ENCODE data around the gene KCNQ4.

Gene KCNQ4

DNA sequence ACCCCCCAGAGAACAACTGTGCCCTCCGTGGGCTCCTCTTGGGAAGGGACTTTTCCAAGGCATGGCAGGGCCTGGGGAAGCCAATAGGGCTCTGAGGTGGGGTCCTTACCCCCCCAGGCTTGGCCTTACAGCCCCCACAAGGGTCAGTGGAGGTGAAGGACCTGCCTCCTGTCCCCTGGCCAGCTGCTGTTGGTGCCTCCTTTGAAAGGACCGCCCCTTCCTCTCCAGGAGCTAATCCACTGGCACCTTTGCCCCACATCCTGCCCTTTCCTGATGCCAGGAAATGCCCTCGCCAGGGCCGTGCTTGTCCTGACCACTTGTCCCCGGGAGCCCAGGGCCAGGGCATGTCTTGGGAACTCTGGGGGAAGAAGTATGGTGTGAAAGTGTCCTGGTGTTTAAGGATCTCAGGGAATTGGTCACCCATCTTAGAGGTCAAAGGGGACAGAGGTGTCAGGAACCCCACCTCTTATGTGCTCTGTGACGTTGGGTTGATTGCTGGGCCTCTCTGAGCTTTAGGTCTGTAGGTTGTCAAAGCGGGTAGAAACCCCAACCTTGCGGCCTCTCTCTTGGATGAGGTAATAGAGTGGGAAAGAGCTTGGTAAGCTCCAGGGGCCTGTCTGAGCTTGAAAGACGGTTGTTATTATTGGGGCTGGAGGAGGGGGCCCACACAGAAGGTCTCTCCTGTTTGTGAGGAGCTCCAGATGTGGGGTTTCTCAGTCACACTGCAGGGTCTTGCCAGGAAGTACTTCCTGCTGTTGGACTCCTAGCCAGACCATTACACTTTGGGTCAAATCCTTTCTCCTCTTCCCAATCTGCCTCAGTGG is 2.8 kb downstream of the KCNQ4 start:
- H3K36me3 ChIP-seq (ENCODE audit: insufficient read depth, insufficient read length, low read length): no peaks in the 10 kb centered on the region
- no peak for TF ChIP-seq SUZ12 (IDR thresholded peaks at IDR 0.05; ENCODE audit: extremely low read depth, insufficient read depth, insufficient read length)
- no peak for TF ChIP-seq YY1 (IDR thresholded peaks at IDR 0.05; ENCODE audit: insufficient read depth, insufficient read length)
- TF ChIP-seq ZNF274 (IDR thresholded peaks at IDR 0.05; ENCODE audit: low read depth, low read length): no peak
- DNase-seq (ENCODE audit: low read depth, low spot score): no peak
- H3K9me3 ChIP-seq (ENCODE audit: insufficient read depth, low read length): no peaks in the 10 kb centered on the region
- H3K27me3 ChIP-seq (ENCODE audit: insufficient read depth, insufficient read length): peaks cover 50% of the 10 kb centered on the region
- no peak overlapping the region for H3K4me3 ChIP-seq (ENCODE audit: insufficient read length, low read depth)
- peaks cover 55% of the 10 kb centered on the region for H3K4me1 ChIP-seq (ENCODE audit: insufficient read depth, insufficient read length)
- no peak overlapping the region for H3K9ac ChIP-seq (ENCODE audit: insufficient read length, low read depth)

DNA sequence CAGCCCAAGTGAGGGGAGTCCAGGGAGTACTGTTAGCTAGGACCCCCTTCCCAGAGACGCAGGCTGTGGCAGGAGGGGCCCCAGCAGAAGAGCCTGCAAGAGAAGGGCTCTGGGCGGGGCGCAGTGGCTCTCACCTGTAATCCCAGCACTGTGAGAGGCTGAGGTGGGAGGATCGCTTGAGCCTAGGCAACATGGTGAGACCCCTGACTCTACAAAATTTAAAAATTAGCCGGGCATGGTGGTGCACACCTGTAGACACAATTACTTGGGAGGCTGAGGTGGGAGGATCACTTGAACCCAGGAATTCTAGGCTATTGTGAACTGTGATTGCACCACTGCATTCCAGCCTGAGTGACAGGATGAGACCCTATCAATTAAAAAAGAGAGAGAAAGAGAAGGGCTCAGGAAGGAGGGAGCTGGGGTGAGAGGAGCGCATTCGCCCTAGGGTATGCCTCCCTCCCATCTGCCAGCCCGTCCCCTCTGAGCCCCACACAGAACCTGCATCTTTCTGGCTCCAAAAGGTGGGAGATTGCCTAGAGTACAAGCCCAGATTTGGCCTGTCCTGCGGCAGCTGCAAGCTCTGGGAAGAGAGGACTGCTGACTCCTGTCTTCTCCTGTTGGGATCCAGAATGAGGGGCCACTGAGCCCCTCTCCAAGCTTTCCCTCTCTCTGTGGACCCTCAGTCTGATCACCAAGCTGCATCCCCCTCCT is 3.6 kb downstream of the KCNQ4 start:
- peaks cover 43% of the 10 kb centered on the region for H3K27me3 ChIP-seq (ENCODE audit: insufficient read depth, insufficient read length)
- H3K9me3 ChIP-seq (ENCODE audit: insufficient read depth, low read length): no peaks in the 10 kb centered on the region
- DNase-seq (ENCODE audit: low read depth, low spot score): no peak
- no peaks in the 10 kb centered on the region for H3K36me3 ChIP-seq (ENCODE audit: insufficient read depth, insufficient read length, low read length)
- H3K4me3 ChIP-seq (ENCODE audit: insufficient read length, low read depth): no peak overlapping the region
- H3K4me1 ChIP-seq (ENCODE audit: insufficient read depth, insufficient read length): peaks cover 53% of the 10 kb centered on the region
- TF ChIP-seq ZNF274 (IDR thresholded peaks at IDR 0.05; ENCODE audit: low read depth, low read length) (no peak), SUZ12 (IDR thresholded peaks at IDR 0.05; ENCODE audit: extremely low read depth, insufficient read depth, insufficient read length) (no peak), YY1 (IDR thresholded peaks at IDR 0.05; ENCODE audit: insufficient read depth, insufficient read length) (no peak)
- H3K9ac ChIP-seq (ENCODE audit: insufficient read length, low read depth): no peak overlapping the region

DNA sequence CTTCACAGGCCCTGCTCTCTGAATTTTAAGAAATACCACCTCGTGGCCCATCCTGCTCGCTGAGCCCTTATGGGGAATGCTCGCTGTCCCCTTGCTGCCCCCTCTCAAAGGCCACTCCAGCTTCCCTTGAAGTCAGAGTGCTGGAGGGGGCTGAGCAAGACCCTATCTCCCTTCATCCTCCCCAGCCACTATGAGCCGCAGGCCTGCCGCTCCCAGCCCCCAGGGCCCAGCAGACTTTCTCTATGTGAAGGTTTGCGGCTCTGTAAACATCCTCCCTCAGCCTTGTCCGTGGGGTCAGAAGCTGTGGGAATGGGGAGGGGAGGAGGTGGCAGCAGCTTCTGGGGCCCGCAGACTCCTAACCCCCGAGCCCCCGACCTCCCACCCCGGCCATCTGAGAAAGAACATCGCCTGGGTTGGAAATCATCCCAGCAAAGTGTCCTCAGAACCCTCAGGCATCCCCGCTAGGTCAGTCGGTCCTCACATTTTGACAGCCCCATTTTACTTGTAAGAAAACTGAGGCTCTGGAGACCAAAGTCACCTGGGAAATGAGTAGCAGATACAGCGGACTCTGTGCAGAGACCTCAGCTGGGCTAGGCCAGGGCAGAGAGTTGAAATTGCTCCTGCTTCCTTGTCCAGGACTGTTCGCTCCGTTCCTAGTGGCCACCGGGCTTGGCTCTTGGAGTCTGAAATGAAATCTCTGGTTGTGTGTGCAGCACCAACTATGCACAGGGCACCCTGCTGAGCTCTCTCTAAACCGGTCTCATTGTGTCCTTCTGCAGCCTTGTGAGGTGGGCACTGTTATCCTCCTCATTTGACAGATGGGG is 4.4 kb downstream of the KCNQ4 start:
- no peaks in the 10 kb centered on the region for H3K36me3 ChIP-seq (ENCODE audit: insufficient read depth, insufficient read length, low read length)
- H3K4me1 ChIP-seq (ENCODE audit: insufficient read depth, insufficient read length): peaks cover 49% of the 10 kb centered on the region
- no peak overlapping the region for H3K4me3 ChIP-seq (ENCODE audit: insufficient read length, low read depth)
- no peak overlapping the region for H3K9ac ChIP-seq (ENCODE audit: insufficient read length, low read depth)
- TF ChIP-seq YY1 (IDR thresholded peaks at IDR 0.05; ENCODE audit: insufficient read depth, insufficient read length) (no peak), ZNF274 (IDR thresholded peaks at IDR 0.05; ENCODE audit: low read depth, low read length) (no peak), SUZ12 (IDR thresholded peaks at IDR 0.05; ENCODE audit: extremely low read depth, insufficient read depth, insufficient read length) (no peak)
- H3K27me3 ChIP-seq (ENCODE audit: insufficient read depth, insufficient read length): peaks cover 35% of the 10 kb centered on the region
- no peaks in the 10 kb centered on the region for H3K9me3 ChIP-seq (ENCODE audit: insufficient read depth, low read length)
- no peak for DNase-seq (ENCODE audit: low read depth, low spot score)

DNA sequence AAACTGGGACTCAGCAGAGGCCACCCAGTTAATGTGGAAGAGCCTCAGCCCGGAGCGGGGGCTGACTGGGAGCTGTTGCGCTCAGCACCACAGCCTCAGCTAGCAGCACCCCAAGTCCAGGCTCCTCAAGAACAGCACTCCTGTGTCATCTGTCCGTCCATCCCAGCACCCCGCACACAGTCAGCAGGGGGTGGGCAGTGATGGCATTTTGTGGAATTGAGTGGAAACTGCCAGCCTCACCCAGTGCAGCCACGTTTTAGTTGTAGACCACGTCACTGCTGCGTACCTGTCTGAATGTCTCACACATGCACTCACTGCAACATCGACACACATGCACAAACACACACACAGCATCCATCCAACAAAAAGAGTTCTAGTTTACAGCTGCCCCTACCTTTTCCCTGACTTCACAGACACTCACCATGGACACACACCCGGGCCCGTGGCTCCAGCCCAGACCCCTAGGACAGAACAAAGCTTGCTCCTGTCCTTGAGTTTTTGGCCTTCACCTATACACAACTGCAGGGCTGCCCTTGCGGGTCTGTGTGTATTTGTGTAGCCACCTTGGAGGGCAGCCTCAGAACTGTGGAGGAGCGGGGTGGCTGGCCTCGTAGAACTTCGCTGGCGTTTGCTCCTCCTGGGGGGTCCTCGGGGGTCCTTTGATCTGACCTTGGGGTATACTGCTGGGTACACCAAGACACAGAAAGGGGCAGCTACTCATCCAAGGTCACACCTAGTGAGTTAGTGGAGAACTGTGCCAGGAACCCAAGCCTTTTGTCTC is 5.2 kb downstream of the KCNQ4 start:
- no peaks in the 10 kb centered on the region for H3K9me3 ChIP-seq (ENCODE audit: insufficient read depth, low read length)
- peaks cover 29% of the 10 kb centered on the region for H3K27me3 ChIP-seq (ENCODE audit: insufficient read depth, insufficient read length)
- DNase-seq (ENCODE audit: low read depth, low spot score): no peak
- no peak for TF ChIP-seq SUZ12 (IDR thresholded peaks at IDR 0.05; ENCODE audit: extremely low read depth, insufficient read depth, insufficient read length)
- TF ChIP-seq YY1 (IDR thresholded peaks at IDR 0.05; ENCODE audit: insufficient read depth, insufficient read length): no peak
- no peak for TF ChIP-seq ZNF274 (IDR thresholded peaks at IDR 0.05; ENCODE audit: low read depth, low read length)
- H3K4me3 ChIP-seq (ENCODE audit: insufficient read length, low read depth): no peak overlapping the region
- H3K9ac ChIP-seq (ENCODE audit: insufficient read length, low read depth): no peak overlapping the region
- H3K36me3 ChIP-seq (ENCODE audit: insufficient read depth, insufficient read length, low read length): no peaks in the 10 kb centered on the region
- peaks cover 47% of the 10 kb centered on the region for H3K4me1 ChIP-seq (ENCODE audit: insufficient read depth, insufficient read length)

DNA sequence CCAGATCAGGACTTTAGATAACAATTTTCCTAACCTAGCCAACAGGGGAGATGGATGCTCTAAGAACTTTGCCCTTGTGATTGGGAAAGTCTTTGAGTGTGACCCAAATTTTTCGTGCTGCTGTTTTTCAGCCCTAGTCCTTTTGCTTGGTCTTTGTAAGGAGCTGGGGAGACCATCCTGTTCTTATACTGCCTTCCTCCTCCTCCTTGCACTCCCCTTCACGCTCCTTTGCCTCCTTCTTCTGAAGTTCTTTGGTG is 5.7 kb downstream of the KCNQ4 start:
- H3K4me3 ChIP-seq (ENCODE audit: insufficient read length, low read depth): no peak overlapping the region
- DNase-seq (ENCODE audit: low read depth, low spot score): no peak
- no peak for TF ChIP-seq YY1 (IDR thresholded peaks at IDR 0.05; ENCODE audit: insufficient read depth, insufficient read length)
- TF ChIP-seq ZNF274 (IDR thresholded peaks at IDR 0.05; ENCODE audit: low read depth, low read length): no peak
- no peak for TF ChIP-seq SUZ12 (IDR thresholded peaks at IDR 0.05; ENCODE audit: extremely low read depth, insufficient read depth, insufficient read length)
- peaks cover 50% of the 10 kb centered on the region for H3K4me1 ChIP-seq (ENCODE audit: insufficient read depth, insufficient read length)
- peaks cover 26% of the 10 kb centered on the region for H3K27me3 ChIP-seq (ENCODE audit: insufficient read depth, insufficient read length)
- no peak overlapping the region for H3K9ac ChIP-seq (ENCODE audit: insufficient read length, low read depth)
- no peaks in the 10 kb centered on the region for H3K36me3 ChIP-seq (ENCODE audit: insufficient read depth, insufficient read length, low read length)
- no peaks in the 10 kb centered on the region for H3K9me3 ChIP-seq (ENCODE audit: insufficient read depth, low read length)

DNA sequence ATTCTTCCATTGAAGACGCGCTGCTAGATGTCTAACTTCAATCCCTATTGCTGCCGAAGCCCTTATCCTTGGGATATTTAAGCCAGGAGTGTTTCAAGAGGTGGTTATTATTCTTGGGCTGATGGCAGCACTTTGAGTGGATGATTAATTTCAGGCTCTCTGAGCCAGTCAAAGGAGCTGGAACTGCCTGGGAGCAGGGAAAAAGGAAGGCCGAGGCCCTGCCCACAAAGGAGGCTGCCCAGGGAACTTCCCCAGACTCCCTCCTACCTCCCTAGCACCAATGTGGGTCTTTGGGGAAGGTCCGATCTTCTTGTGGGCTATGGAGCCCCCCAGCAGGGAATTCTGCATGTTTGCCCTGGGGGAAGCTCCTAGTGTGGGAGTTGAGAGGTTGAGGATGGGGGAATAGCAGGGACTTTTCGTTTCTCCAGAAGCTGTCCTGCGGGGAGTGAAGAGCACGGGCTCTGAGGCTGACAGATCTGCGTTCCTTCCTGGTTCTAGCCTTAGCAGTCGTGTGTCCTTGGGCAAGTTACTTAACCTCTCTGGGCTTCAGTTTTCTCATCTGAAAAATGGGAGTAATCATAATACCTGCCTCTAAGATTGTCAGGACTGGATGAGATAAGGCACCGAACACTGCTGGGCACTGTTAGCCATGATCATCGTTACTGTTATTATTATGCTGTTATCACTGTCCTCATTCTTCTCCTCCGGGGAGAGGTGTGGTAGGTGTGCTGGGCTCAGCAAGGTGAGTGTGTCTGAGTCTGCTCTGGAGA is 6.3 kb downstream of the KCNQ4 start:
- DNase-seq (ENCODE audit: low read depth, low spot score): no peak
- H3K4me3 ChIP-seq (ENCODE audit: insufficient read length, low read depth): no peak overlapping the region
- no peaks in the 10 kb centered on the region for H3K36me3 ChIP-seq (ENCODE audit: insufficient read depth, insufficient read length, low read length)
- peaks cover 44% of the 10 kb centered on the region for H3K4me1 ChIP-seq (ENCODE audit: insufficient read depth, insufficient read length)
- H3K9me3 ChIP-seq (ENCODE audit: insufficient read depth, low read length): no peaks in the 10 kb centered on the region
- no peak overlapping the region for H3K9ac ChIP-seq (ENCODE audit: insufficient read length, low read depth)
- no peak for TF ChIP-seq ZNF274 (IDR thresholded peaks at IDR 0.05; ENCODE audit: low read depth, low read length)
- no peak for TF ChIP-seq SUZ12 (IDR thresholded peaks at IDR 0.05; ENCODE audit: extremely low read depth, insufficient read depth, insufficient read length)
- no peak for TF ChIP-seq YY1 (IDR thresholded peaks at IDR 0.05; ENCODE audit: insufficient read depth, insufficient read length)
- H3K27me3 ChIP-seq (ENCODE audit: insufficient read depth, insufficient read length): peaks cover 21% of the 10 kb centered on the region

Measured in NT2/D1 (cell line).